ENCODE results near the gene SDK2.

Gene SDK2

DNA sequence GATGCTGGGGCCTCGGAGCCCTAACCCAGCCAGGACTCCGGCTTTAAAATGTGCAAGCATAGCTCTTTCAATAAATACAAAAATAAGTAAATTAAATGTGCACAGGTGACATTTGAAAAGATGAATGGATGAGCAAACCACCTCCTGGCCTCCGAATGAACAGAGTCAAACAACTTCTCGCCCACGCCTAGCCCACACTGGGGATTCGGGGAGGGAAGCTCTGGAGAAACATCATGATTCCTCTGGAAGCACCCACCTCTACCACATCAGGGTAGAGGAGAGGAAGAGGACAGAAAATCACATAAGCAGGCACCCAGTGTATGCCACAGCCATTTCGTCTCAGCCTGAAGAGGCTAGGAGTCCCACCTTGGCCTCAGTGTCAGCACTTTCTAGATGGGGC, 105.8 kb downstream of the SDK2 start:
- TF ChIP-seq SIN3A (IDR thresholded peaks at IDR 0.05; ENCODE audit: borderline replicate concordance, insufficient read depth, low read length), result no peak
- TF ChIP-seq, protein P1, sequence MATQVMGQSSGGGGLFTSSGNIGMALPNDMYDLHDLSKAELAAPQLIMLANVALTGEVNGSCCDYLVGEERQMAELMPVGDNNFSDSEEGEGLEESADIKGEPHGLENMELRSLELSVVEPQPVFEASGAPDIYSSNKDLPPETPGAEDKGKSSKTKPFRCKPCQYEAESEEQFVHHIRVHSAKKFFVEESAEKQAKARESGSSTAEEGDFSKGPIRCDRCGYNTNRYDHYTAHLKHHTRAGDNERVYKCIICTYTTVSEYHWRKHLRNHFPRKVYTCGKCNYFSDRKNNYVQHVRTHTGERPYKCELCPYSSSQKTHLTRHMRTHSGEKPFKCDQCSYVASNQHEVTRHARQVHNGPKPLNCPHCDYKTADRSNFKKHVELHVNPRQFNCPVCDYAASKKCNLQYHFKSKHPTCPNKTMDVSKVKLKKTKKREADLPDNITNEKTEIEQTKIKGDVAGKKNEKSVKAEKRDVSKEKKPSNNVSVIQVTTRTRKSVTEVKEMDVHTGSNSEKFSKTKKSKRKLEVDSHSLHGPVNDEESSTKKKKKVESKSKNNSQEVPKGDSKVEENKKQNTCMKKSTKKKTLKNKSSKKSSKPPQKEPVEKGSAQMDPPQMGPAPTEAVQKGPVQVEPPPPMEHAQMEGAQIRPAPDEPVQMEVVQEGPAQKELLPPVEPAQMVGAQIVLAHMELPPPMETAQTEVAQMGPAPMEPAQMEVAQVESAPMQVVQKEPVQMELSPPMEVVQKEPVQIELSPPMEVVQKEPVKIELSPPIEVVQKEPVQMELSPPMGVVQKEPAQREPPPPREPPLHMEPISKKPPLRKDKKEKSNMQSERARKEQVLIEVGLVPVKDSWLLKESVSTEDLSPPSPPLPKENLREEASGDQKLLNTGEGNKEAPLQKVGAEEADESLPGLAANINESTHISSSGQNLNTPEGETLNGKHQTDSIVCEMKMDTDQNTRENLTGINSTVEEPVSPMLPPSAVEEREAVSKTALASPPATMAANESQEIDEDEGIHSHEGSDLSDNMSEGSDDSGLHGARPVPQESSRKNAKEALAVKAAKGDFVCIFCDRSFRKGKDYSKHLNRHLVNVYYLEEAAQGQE (IDR thresholded peaks at IDR 0.05; ENCODE audit: insufficient read depth in 1 of 2, low read depth in 2 of 2, low read length in 2 of 2), result no peak
- TF ChIP-seq FOXP2 (optimal IDR thresholded peaks at IDR 0.05; ENCODE audit: borderline replicate concordance, extremely low read depth, extremely low read length, insufficient read depth), result no peak
- TF ChIP-seq POLR2AphosphoS5 (IDR thresholded peaks at IDR 0.05; ENCODE audit: low read depth, low read length), result no peak
- no peak for TF ChIP-seq TAF1 (IDR thresholded peaks at IDR 0.05; ENCODE audit: borderline replicate concordance, insufficient read depth, low read length)

DNA sequence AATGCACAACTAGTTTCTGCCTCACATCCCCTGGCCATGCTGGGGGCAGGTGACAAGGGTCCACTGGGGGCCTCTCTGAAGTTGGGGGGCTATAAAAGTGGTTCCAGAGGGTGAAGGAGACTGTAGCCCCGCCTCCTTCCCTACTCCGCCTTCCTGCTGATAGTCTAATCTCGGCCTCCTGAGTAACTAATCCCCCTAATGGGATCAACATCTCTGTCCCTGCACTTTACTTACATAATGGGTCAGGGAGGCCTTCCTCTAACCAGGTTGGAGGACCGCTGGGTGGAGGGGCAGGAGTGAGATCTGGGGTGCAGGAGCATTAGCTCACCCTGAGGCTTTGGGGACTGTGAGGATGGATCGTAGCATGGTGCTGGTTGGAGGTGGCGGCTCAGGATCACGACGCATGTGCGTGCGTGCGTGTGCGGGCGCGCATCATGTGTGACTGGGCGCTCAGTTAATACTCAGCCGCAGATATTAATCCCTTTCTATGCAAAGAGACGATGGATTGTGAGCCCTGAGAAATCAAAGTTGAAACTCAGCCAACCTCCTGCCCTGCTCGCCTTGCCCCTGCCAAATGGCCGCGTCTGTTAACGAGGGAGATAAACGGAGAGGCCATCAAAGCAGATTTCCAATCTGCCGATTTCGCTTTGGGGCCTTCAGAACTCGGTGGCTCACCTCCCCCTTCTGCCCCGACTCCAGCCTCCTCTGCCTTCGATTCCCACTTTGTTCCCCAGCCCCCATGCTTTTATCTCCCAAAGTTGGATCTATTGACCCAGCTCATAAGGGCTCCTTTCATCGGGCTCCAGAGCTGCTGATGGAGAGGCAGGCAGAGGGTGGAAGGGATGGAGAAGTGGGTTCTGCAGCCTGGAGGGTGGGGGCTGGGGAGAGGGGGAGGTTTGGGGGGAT, 107.3 kb downstream of the SDK2 start:
- TF ChIP-seq, protein P1 (IDR thresholded peaks at IDR 0.05; ENCODE audit: insufficient read depth in 1 of 2, low read depth in 2 of 2, low read length in 2 of 2), result no peak
- TF ChIP-seq SIN3A (IDR thresholded peaks at IDR 0.05; ENCODE audit: borderline replicate concordance, insufficient read depth, low read length) (no peak), POLR2AphosphoS5 (IDR thresholded peaks at IDR 0.05; ENCODE audit: low read depth, low read length) (no peak), TAF1 (IDR thresholded peaks at IDR 0.05; ENCODE audit: borderline replicate concordance, insufficient read depth, low read length) (no peak), FOXP2 (optimal IDR thresholded peaks at IDR 0.05; ENCODE audit: borderline replicate concordance, extremely low read depth, extremely low read length, insufficient read depth) (no peak)

DNA sequence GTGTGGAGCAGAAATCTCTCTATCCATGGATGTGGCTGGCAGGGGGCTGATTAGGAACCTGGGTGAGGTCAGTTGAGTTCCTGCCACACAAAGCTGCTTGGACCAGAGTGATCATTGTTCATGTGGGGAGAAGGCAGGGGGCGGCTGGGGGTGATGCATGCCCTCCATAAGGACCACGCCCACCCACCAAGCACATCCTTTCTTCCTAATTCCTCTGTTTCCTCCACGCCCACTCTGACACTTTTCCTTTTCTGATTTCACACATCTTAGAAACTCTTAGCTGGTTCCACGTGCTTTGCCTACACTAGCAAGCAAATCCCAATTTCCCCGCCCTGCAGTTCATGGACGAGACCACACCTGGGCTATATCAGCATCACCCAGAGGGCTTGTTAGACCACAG, 108.5 kb downstream of the SDK2 start:
- TF ChIP-seq TAF1 (IDR thresholded peaks at IDR 0.05; ENCODE audit: borderline replicate concordance, insufficient read depth, low read length) (no peak), FOXP2 (optimal IDR thresholded peaks at IDR 0.05; ENCODE audit: borderline replicate concordance, extremely low read depth, extremely low read length, insufficient read depth) (no peak), SIN3A (IDR thresholded peaks at IDR 0.05; ENCODE audit: borderline replicate concordance, insufficient read depth, low read length) (no peak), POLR2AphosphoS5 (IDR thresholded peaks at IDR 0.05; ENCODE audit: low read depth, low read length) (no peak)
- TF ChIP-seq, protein P1 (IDR thresholded peaks at IDR 0.05; ENCODE audit: insufficient read depth in 1 of 2, low read depth in 2 of 2, low read length in 2 of 2), result no peak

DNA sequence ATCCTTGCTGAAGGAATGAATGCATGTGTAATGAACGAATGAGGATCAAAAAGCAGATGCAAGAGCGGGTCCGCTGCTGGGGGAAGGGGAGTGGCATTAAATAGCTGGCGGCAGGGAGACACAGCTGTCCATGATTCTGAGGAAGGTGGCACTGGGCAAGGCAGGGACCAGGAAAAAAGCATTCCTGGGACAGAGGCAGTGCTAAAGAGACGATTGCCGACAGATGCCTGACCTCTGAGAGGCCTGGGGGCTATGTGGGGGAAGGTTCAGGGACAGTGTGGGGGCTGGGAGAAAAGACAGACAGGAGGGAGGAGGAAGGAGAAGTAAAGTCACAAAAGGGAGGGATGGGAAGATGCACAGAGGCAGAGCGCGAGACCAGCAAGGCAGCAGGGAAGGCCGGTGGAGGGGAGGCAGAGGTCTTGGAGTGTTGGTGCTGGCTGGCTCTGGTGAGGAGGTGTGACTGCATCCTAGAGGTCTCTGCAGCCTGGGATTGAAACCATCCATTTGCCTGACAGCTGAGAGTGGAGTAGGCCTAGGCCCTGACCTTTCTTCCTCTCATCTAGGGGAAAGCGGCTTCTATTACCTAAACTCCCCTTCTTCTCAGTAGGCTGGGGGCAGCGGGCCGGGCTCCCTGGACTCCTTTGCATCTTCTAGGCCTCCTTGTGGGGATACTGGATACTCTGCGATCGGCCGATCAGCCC, 109.9 kb downstream of the SDK2 start:
- TF ChIP-seq, protein P1 (IDR thresholded peaks at IDR 0.05; ENCODE audit: insufficient read depth in 1 of 2, low read depth in 2 of 2, low read length in 2 of 2), result no peak
